T-helper 9 cell (primary cell): ENCODE data around the gene TAF6.

Source experiments
- DNase-seq: peaks from one replicate; pipeline ENCODE4 v3.0.0-alpha.2; 2020

TAF6 gene

GRCh38 chr7:100064162-100064561, 55.0 kb downstream of the TAF6 start:
- no peak for DNase-seq

GRCh38 chr7:100063376-100063775, 55.8 kb downstream of the TAF6 start:
- DNase-seq = no peak

- no peak for DNase-seq
These were observed 57.5 kb downstream of the TAF6 start for GRCh38 chr7:100061518-100062193.

- no peak for DNase-seq
These were observed 59.9 kb downstream of the TAF6 start for GRCh38 chr7:100059251-100059739.
